H9 (cell line): Measurements from ENCODE around the gene GFOD2. TPM values are rescaled to one million over a fixed set of nuclear protein-coding genes. Genes with fewer than 3 reads are reported as not detected.
A peak's percentile ranks its signal among the peaks of the same experiment; 100 is the strongest.

Experiments used
- DNase-seq: peaks from one replicate; pipeline ENCODE4 v3.0.0-alpha.2; 2017
- H2AFZ ChIP-seq: one replicate; pipeline ENCODE4 v1.6.1; 2013; ENCODE audit warnings: mild to moderate bottlenecking, low read length, control low read depth, moderate library complexity
- H2AK5ac ChIP-seq: 2 replicates; pipeline ENCODE4 v1.6.1; 2013; ENCODE audit warnings: low read length, control low read depth, mixed read lengths; ENCODE audit not compliant: insufficient read length
- H2BK120ac ChIP-seq: one replicate; pipeline ENCODE4 v1.6.1; 2013; ENCODE audit warnings: low read depth, mild to moderate bottlenecking, low read length, control low read depth, inconsistent platforms; ENCODE audit not compliant: poor library complexity, severe bottlenecking
- H2BK12ac ChIP-seq: 2 replicates; pipeline ENCODE4 v1.6.1; 2013; ENCODE audit warnings: low read length, control low read depth, mixed read lengths, low read depth; ENCODE audit not compliant: insufficient read length
- H2BK15ac ChIP-seq: 2 replicates; pipeline ENCODE4 v1.6.1; 2013; ENCODE audit warnings: low read depth, low read length, control low read depth
- H2BK20ac ChIP-seq: one replicate; pipeline ENCODE4 v1.6.1; 2013; ENCODE audit warnings: low read depth, mild to moderate bottlenecking, low read length, control low read depth, inconsistent platforms; ENCODE audit not compliant: poor library complexity, severe bottlenecking
- H2BK5ac ChIP-seq: 2 replicates; pipeline ENCODE4 v1.6.1; 2013; ENCODE audit warnings: low read length, control low read depth, mixed read lengths; ENCODE audit not compliant: insufficient read length
- H3K14ac ChIP-seq: 2 replicates; pipeline ENCODE4 v1.6.1; 2013; ENCODE audit warnings: low read length, control low read depth; ENCODE audit not compliant: insufficient read depth
- H3K18ac ChIP-seq: 2 replicates; pipeline ENCODE4 v1.6.1; 2013; ENCODE audit warnings: low read depth, mild to moderate bottlenecking, mixed read lengths, low read length, control low read depth; ENCODE audit not compliant: insufficient read length
- H3K23ac ChIP-seq: 2 replicates; pipeline ENCODE4 v1.6.1; 2013; ENCODE audit warnings: low read length, control low read depth, mixed read lengths, low read depth; ENCODE audit not compliant: insufficient read length
- H3K23me2 ChIP-seq: 2 replicates; pipeline ENCODE4 v1.6.1; 2013; ENCODE audit warnings: low read depth, mild to moderate bottlenecking, mixed read lengths, low read length, control low read depth; ENCODE audit not compliant: insufficient read length, poor library complexity, severe bottlenecking
- H3K27ac ChIP-seq: 2 replicates; pipeline ENCODE4 v1.5.1; 2013; ENCODE audit warnings: low read length, control low read depth, mixed read lengths, low read depth; ENCODE audit not compliant: insufficient read length
- H3K27me3 ChIP-seq: 2 replicates; pipeline ENCODE4 v1.6.1; 2013; ENCODE audit warnings: low read length, control low read depth, inconsistent platforms; ENCODE audit not compliant: insufficient read depth
- H3K4ac ChIP-seq: 2 replicates; pipeline ENCODE4 v1.6.1; 2013; ENCODE audit warnings: low read depth, mild to moderate bottlenecking, control low read depth, inconsistent platforms, low read length, moderate library complexity
- H3K4me1 ChIP-seq: 2 replicates; pipeline ENCODE4 v1.6.1; 2013; ENCODE audit warnings: low read length, control low read depth, inconsistent platforms; ENCODE audit not compliant: insufficient read depth
- H3K4me2 ChIP-seq: 2 replicates; pipeline ENCODE4 v1.6.1; 2013; ENCODE audit warnings: low read length, control low read depth, mixed read lengths; ENCODE audit not compliant: insufficient read length, insufficient read depth
- H3K56ac ChIP-seq: 2 replicates; pipeline ENCODE4 v1.6.1; 2013; ENCODE audit warnings: low read depth, mild to moderate bottlenecking, mixed read lengths, low read length, control low read depth; ENCODE audit not compliant: insufficient read length
- H3K79me1 ChIP-seq: 2 replicates; pipeline ENCODE4 v1.6.1; 2013; ENCODE audit warnings: low read depth, mild to moderate bottlenecking, moderate library complexity, low read length, control low read depth, inconsistent platforms; ENCODE audit not compliant: insufficient read depth, poor library complexity, severe bottlenecking
- H3K79me2 ChIP-seq: 2 replicates; pipeline ENCODE4 v1.6.1; 2013; ENCODE audit warnings: low read length, control low read depth, inconsistent platforms; ENCODE audit not compliant: insufficient read depth
- H3K9ac ChIP-seq: 2 replicates; pipeline ENCODE4 v1.6.1; 2013; ENCODE audit warnings: low read length, control low read depth, mixed read lengths; ENCODE audit not compliant: insufficient read length; ENCODE audit errors: extremely low read depth
- H3K9me3 ChIP-seq: one replicate; pipeline ENCODE4 v1.6.1; 2013; ENCODE audit warnings: low read depth, low read length, inconsistent platforms; ENCODE audit not compliant: control insufficient read depth
- H3T11ph ChIP-seq: one replicate; pipeline ENCODE4 v1.6.1; 2013; ENCODE audit warnings: mild to moderate bottlenecking, low read length, control low read depth, inconsistent platforms
- H4K20me1 ChIP-seq: one replicate; pipeline ENCODE4 v1.6.1; 2013; ENCODE audit not compliant: control insufficient read depth, insufficient read length, insufficient read depth
- H4K5ac ChIP-seq: 2 replicates; pipeline ENCODE4 v1.6.1; 2013; ENCODE audit warnings: low read depth, mild to moderate bottlenecking, mixed read lengths, low read length, control low read depth; ENCODE audit not compliant: insufficient read length
- H4K8ac ChIP-seq: replicated peaks from 2 replicates; pipeline ENCODE4 v1.6.1; 2013; ENCODE audit warnings: low read length, control low read depth, mixed read lengths, low read depth; ENCODE audit not compliant: insufficient read length
- H4K91ac ChIP-seq: 2 replicates; pipeline ENCODE4 v1.6.1; 2013; ENCODE audit warnings: low read depth, mild to moderate bottlenecking, moderate library complexity, mixed read lengths, low read length, control low read depth; ENCODE audit not compliant: insufficient read length
- H3K27ac Mint-ChIP-seq, 3 experiments: 2 replicates in 2 of 3; 3 replicates in 1 of 3; pipeline ENCODE4 v1.8.0; 2020 to 2021; ENCODE audit warnings: mixed read lengths in 3 of 3, mild to moderate bottlenecking in 1 of 3, moderate library complexity in 1 of 3
- H3K27me3 Mint-ChIP-seq: 2 replicates; pipeline ENCODE4 v1.8.0; 2021; ENCODE audit warnings: low read depth, mild to moderate bottlenecking, moderate library complexity, mixed read lengths
- H3K36me3 Mint-ChIP-seq, 3 experiments: 2 replicates in 2 of 3; 3 replicates in 1 of 3; pipeline ENCODE4 v1.8.0; 2020 to 2021; ENCODE audit warnings: low read depth in 3 of 3, mixed read lengths in 3 of 3; ENCODE audit not compliant: insufficient read depth in 1 of 3
- H3K4me1 Mint-ChIP-seq, 2 experiments: 2 replicates each; pipeline ENCODE4 v1.8.0; 2020; ENCODE audit warnings: mixed read lengths in 2 of 2
- H3K4me3 Mint-ChIP-seq, 2 experiments: 2 replicates in 1 of 2; 3 replicates in 1 of 2; pipeline ENCODE4 v1.8.0; 2020 to 2021; ENCODE audit warnings: mild to moderate bottlenecking in 2 of 2, mixed read lengths in 2 of 2, moderate library complexity in 1 of 2
- H3K9me3 Mint-ChIP-seq, 2 experiments: 2 replicates in 1 of 2; 3 replicates in 1 of 2; pipeline ENCODE4 v1.8.0; 2020; ENCODE audit warnings: mild to moderate bottlenecking in 2 of 2, mixed read lengths in 2 of 2, moderate library complexity in 1 of 2
- CTCF ChIP-seq: fragments of 200-600 bp; sonication (generic); conservative IDR thresholded peaks from 3 replicates; pipeline ENCODE4 v1.8.0; 2021; ENCODE audit warnings: antibody characterized with exemption, mild to moderate bottlenecking
- WGBS: extraction: QIAGEN DNeasy Blood & Tissue Kit; methylation state at CpG from one replicate; pipeline ENCODE4 v1.1.7; 2013; ENCODE audit warnings: missing lambda C conversion rate, low lambda C conversion rate, mixed read lengths; ENCODE audit not compliant: insufficient read length; ENCODE audit errors: extremely low coverage; 5-methylcytosine and 5-hydroxymethylcytosine counted together
- total RNA-seq: library from RNA; stranded (reverse); gene quantifications from 2 replicates; pipeline ENCODE4 v1.2.1, GENCODE V29; 2021

Gene GFOD2
- total RNA-seq, 1 experiment from 2014 or later = 21.8 TPM

GRCh38 chr16:67685388-67686112 lies 33.6 kb downstream of the GFOD2 start:
- H3K18ac ChIP-seq = no peak overlapping the region
- no CpG with 5 or more reads among the region's 17 CpGs for WGBS
- no peaks in the 10 kb centered on the region for H3K27me3 ChIP-seq

More at GRCh38 chr16:67685388-67686112, 33.6 kb downstream of the GFOD2 start:
- no peak overlapping the region for H2BK120ac ChIP-seq
- H3K4me1 ChIP-seq = no peaks in the 10 kb centered on the region
- H3K56ac ChIP-seq = no peak overlapping the region
- Mint-ChIP-seq H3K36me3 (peaks cover 8 to 17% (median 17%) of the 10 kb centered on the region in 3 experiments; a peak in 6 of 7 replicates), H3K4me1 (no peaks in the 10 kb centered on the region), H3K27me3 (no peaks in the 10 kb centered on the region), H3K4me3 (no peak overlapping the region), H3K9me3 (no peaks in the 10 kb centered on the region), H3K27ac (no peak overlapping the region; a peak in 1 of 7 replicates)
- no peaks in the 10 kb centered on the region for H3K23me2 ChIP-seq
- H2BK15ac ChIP-seq = 0 out of 2 replicates have a peak overlapping the region, but pooled peaks have one; percentile 54
- H3K79me1 ChIP-seq = no peaks in the 10 kb centered on the region
- H2AK5ac ChIP-seq = no peak overlapping the region
- no peak for TF ChIP-seq CTCF
- DNase-seq = no peak
- no peak overlapping the region for H2BK5ac ChIP-seq
- no peak overlapping the region for H3K23ac ChIP-seq
- no peak overlapping the region for H3K14ac ChIP-seq
- no peak overlapping the region for H4K91ac ChIP-seq
- no peaks in the 10 kb centered on the region for H3K9me3 ChIP-seq
- no peak overlapping the region for H3K27ac ChIP-seq
- no peak overlapping the region for H3K4me2 ChIP-seq
- H3K9ac ChIP-seq = no peak overlapping the region
- H3K79me2 ChIP-seq = no peaks in the 10 kb centered on the region
- H4K20me1 ChIP-seq = no peaks in the 10 kb centered on the region
- no peak overlapping the region for H4K5ac ChIP-seq
- no peak overlapping the region for H3K4ac ChIP-seq
- H2BK12ac ChIP-seq = no peak overlapping the region
- no peak overlapping the region for H3T11ph ChIP-seq
- H2AFZ ChIP-seq = no peak overlapping the region
- peak overlapping the region; percentile 77 for H4K8ac ChIP-seq
- H2BK20ac ChIP-seq = no peak overlapping the region
